Activated CD4-positive, alpha-beta T cell treated with anti-CD3 and anti-CD28 coated beads, Interleukin-2, amount 50 U/mL, for 16 hours (primary cell): ENCODE results near the gene PRPF18.
"Not testable (repeated sequence)": the region's sequence is repeated elsewhere in the genome, so short reads cannot be mapped to it uniquely, and the experiment has no call there.

ENCODE experiments used
- DNase-seq: peaks from one replicate; pipeline ENCODE4 v3.0.0-alpha.2; 2020

Gene PRPF18, protein sequence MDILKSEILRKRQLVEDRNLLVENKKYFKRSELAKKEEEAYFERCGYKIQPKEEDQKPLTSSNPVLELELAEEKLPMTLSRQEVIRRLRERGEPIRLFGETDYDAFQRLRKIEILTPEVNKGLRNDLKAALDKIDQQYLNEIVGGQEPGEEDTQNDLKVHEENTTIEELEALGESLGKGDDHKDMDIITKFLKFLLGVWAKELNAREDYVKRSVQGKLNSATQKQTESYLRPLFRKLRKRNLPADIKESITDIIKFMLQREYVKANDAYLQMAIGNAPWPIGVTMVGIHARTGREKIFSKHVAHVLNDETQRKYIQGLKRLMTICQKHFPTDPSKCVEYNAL

DNA sequence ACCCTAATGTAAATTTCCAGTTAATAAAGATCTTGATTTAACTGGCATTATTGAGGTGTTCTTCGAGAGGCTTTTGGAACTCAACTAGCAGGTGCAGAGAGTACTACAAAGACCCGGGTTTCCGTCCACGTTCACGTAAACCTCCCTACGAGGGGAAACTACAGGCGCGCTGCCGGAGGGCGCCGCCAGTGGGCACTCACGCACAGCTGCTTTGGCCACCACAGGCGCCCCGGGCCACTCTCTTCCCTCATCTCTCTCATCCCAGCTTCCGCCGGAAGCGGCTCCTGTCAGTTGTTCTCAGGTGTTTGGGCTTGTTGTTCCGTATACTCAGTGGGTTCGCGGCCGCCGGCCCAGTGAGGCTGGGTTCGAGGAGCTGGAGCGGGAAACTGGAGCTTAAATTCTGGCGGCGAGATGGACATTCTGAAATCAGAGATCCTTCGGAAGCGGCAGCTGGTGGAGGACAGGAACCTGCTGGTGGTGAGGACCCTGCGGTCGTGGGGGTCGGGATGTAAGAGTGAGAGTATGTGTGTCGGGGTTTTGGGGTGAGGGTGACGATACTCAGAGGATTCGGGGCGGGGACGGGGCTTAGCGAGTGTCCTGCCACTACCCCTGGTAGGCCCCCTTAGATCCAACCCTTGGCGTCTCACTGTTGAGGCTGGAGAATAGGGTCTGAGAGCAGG lies at the start of gene PRPF18:
TSS of gene PRPF18 (plus strand) at position 290 of the 680 bp plus-strand sequence. CDS start at position 412, 122 bp downstream.
- peak; percentile 95 for DNase-seq

DNA sequence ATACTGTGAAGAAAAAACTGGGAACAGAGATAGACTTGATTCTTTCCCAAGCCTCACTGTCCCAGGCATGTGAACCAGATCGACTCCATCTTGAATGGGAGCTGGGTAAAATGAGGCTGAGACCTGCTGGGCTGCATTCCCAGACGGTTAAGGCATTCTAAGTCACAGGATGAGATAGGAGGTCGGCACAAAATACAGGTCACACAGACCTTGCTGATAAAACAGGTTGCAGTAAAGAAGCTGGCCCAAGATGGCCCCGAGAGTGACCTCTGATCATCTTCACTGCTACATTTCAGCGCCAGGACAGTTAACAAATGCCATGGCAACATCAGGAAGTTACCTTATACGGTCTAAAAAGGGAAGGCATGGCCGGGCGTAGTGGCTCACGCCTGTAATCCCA lies 48.8 kb upstream of the PRPF18 start:
- not testable (repeated sequence) for DNase-seq

DNA sequence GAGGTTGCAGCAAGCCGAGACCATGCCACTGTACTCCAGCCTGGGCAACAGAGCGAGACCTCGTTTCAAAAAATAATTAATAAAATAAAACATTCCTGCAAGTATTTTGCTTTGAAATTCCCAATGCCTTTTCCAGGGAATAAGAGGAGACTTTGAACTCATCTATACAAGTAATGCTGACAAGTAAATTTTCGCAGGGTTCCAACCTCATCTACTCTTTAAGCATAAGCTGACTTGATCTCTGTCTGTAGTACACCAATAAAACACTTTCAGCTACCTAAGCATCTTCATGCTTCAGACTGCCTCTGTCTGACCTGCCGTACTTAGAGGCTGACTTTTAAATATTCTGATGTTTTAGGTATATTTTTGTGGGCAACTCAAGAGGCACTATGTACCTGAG lies 44.2 kb upstream of the PRPF18 start:
- DNase-seq, result no peak

DNA sequence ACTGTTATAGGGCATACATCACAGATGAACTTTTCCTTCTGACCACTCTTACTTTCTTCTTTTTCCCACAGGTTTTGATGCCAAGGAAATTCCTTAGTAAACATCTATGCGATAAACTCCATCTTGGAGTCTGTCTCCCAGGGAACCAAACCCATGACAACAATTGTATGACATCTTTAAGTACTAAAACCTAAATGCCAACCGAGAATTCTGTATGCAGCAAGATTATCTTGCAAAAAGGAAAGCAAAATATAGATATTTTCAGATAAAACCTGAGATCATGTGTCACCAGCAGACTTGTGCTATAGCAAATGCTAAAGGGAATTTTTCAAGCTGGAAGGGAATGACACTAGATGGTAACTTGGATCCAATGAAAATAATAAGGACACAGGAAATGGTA lies 36.0 kb upstream of the PRPF18 start:
- DNase-seq, result no peak

DNA sequence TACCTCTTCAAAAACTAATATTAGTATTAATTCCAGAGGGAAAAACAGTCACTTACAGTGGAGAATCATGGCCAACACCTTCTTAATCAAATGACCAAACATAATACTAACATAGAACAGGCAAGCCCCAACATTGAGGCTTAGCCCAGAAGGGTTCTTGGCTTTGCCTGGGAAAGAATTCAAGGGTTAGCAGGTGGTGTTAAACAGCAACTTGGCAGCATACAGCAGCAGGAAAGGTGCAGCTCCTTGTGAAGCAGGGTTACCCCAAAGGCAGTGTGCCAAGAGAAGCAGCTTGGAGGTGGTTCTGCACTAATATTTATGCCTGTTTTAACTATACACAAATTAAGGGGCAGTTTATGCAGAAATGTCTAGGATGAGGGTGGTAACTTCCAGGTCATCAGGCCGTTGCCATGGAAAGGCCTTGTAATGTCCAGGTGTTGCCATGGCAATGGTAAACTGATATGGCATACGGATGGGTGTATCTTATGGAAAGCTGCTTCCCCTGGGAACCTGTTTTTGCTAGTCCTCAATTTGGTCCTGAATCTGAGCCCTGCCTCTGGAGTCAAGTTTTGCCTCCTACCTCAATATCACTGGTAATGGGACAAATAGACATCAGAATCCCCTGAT lies 30.8 kb upstream of the PRPF18 start:
- no peak for DNase-seq

DNA sequence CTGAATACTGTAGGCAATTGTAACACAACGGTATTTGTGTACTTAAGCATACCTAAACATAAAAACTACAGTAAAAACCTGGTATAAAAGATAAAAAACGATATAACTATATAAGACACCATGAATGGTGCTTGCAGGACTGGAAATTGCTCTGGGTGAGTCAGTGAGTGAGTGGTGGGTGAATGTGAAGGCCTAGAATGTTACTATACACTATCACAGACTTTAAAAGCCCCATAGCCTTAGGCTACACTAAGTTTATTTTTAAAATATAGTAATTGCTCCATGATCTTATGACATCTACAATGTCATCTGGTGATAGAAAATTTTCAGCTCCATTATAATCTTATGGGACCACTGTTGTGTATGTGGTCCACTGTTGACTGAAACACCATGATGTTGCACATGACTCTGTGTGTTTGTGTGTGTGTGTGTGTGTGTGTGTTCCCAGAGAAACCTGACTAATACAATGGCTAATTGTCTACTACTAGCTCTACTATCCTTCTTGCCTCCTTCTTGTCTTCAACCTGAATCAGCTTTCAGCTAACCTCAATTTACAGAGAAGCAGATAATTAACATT lies 27.6 kb upstream of the PRPF18 start:
- DNase-seq, result no peak

DNA sequence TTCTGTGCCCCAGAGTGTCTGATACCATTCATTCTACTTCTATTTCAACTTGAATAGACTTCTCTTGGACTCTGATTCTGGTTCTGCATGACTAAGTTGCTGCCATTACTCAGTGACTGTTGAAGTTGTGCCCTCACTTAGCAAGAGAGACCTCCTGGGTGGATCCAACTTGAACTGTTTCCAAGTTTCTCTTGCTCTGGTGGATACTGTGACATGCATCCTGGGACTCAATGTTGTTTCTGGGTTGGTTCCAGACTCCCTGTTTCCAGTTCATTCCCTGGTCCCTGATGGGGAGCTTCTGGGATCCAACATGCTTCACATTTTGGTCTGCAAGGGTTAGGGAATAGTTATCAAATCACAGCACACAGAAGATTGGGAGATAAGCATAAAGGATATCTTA lies 26.2 kb upstream of the PRPF18 start:
- no peak for DNase-seq

DNA sequence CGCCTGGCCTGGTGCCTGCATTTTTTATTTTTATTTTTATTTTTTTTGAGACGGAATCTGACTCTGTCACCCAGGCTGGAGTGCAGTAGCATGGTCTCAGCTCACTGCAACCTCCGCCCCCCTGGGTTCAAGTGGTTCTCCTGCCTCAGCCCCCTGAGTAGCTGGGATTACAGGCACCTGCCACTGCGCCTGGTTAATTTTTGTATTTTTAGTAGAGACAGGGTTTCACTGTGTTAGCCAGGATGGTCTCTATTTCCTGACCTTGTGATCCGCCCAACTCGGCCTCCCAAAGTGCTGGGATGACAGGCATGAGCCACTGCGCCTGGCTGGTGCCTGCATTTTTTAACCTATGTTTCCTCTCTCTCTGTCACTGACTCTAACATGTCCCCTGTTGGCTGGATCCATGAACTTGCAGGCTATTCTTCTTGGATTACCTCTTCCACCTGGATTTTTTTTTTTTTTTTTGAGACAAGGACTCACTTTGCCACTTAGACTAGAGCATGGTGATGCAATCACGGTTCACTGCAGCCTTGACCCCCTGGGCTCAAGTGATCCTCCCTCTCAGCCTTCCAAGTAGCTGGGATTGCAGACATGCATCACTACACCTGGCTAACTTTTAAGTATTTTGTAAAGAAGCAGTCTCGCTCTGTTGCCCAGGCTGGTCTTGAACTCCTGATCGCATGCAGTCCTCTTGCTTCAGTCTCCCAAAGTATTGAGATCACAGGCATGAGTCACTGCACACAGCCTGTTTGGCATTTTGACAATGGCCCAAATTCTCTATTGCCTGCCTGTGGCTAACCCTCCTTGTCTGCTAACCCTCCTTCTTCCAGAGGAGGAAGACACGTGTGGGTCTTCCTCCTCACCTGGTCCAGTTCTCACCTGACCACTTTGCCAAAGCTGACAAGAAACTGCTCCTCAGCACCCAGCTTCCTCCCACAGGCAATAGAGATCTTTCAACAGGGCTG lies 23.0 kb upstream of the PRPF18 start:
- no peak for DNase-seq

DNA sequence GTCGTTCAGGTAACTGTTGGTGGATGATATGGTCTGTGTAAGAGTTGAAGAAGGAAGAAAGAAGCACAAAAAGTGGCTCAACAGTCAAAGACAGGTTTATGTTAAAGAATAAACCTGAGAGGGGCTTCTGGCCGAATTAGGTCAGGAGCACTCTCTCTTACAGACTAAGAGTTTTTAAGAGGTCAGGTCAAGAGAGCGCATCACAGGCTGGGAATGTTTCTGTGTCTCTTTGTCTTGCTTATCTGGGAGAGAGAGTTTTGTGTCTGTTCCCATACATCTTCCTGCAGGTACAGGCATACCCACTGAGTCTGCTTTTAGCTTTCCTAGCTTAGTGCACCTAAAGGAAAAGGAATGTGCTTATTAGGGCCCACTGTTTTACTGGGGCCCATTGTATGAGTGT lies 22.2 kb upstream of the PRPF18 start:
- DNase-seq, result no peak

DNA sequence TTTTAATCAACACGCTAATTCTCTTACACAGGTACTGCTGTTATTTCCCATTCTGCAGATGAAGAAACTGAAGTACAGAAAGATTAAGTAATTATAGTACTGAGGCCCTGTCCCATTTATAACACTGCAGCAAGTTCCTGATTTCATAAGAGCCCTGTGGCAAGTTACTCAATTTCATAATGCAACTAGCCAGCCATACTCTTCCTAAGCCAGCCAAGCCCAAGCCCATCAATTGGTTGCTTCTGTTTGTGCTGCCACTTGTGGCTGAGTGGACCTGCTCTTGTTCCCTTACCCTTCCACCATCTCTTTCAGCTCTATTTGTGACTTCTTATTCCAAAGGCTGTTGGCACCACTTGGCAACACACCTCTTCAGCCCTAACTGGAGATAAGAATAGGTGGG lies 19.7 kb upstream of the PRPF18 start:
- no peak for DNase-seq

DNA sequence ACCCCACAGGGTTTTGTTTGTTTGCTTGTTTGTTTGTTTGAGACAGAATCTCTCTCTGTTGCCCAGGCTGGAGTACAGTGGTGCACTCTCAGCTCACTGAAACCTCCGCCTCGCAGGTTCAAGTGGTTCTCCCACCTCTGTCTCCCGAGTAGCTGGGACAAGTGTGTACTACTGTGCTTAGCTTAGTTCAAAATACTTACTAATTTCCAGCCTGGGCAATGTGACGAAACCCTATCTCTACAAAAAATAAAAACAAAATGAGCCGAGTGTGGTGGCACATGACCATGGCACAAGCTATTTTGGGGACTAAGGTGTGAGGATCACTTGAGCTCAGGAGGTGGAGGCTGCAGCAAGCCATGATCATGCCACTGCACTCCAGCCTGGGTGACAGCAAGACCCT lies 15.2 kb upstream of the PRPF18 start:
- DNase-seq, result no peak

DNA sequence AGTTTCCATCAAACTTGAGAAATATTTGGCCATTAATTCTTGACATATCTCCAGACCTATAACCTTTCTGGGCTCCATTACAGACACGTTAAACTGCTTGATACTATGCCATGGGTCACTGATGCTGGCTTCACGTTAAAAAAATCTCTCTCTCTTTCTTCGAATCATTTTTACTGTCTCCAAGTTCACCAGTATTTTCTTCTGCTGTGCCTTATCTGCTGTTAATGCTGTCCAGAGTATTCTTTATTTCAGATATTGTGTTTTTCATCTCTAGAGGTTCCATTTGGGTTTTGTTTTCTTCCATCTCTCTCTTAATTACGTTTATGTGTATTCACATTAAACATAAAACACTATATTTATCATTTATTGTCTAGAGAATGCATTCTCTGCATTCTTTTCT lies 12.8 kb upstream of the PRPF18 start:
- DNase-seq, result no peak

DNA sequence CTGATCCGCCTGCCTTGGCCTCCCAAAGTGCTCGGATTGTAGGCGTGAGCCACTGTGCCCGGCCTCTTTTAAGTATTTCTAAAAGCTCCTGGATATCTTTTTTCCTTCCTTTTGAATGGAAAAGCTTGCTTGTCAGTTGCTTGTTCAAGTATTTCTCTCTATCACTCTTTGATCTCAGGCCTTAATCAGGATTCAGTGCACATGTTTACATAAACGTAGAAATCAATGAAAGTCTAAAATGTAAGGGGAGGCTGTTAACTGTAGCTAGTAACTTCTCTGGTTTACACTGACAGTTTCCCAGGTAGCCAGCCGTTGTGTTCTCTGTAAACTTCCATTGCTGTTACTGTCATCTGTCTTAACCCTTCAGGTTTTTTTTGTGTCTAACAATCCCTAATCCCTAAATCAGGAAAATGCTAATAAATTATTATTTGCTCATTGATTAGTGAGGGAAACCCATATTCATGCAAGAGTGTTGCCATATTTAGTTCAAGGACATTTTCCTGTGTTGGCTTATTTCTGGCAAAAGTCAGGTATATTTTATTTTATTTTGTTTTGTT lies 1.5 kb upstream of the PRPF18 start:
- DNase-seq, result no peak

DNA sequence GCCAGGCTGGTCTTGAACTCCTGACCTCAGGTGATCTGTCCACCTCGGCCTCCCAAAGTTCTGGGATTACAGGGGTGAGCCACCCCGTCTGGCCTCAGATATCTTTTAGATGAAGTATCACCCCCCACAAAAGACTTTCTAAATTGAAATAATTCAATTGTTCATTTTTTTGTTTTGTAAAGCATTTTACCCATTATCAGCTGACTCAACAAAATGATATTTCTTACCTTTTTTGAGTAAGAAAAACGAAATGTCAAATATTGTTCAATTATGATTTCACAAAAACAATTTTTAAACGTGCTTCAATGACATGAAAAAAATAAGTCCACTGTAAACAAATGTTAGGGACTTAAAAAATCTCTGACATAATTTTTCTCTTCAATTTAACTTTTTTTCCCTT lies 822 bp upstream of the PRPF18 start:
- DNase-seq, result no peak

DNA sequence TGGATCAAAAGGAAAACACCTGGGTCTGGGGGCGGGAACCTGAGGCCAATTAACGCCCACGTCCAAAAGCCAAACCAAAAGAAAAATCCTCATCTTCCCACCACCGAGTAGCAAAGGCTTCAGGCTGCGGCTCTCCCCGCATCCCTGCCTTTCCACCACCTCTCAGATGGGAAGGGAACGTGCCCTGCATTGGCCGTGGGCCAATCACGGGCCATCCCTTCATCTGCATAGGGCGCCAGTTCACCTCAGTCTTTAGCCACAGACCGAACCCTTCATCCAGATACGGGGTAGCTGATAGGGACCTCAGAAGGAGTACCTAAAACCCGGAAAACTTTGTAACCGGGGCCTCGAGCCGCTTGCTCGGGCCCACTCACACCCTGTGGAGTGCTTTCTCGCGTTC lies 626 bp downstream of the PRPF18 start:
- peak; percentile 9 for DNase-seq

DNA sequence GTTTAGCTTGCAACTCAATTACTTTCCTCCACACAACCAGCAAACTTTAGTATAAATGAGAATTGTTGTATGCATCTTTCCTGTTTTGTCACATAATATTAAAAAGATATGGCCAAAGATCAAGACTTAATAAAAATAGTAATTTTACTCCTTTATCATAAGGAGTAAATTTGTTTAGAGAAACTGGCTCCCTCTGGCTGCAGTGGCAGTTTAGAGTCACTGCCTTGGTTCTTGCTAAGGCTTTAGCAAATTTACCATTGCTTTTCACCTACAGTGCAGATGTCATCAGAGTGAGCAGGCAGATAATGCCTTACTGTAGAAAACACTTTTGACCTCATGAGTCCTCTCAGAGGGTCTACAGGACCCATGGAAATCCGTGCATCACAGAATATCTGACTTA lies 2.6 kb downstream of the PRPF18 start:
- DNase-seq, result no peak

DNA sequence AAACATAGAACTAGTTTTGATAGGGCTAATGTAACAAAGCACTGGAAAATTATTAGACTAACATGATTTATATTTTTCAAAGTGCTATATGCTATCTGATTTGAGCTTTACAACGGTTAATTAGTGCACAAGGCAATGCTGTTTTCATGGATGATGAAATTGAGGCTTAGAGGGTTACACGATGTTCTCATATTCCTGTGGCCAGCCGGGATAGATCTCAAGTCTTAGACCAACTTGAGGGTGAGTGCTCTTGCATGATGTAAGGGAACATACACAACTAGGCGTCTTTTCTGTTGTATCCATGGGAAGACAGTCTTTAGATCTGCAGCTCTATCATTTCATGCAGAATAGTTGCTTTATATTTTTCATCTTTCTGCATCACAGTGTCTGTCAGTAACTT lies 4.1 kb downstream of the PRPF18 start:
- no peak for DNase-seq

DNA sequence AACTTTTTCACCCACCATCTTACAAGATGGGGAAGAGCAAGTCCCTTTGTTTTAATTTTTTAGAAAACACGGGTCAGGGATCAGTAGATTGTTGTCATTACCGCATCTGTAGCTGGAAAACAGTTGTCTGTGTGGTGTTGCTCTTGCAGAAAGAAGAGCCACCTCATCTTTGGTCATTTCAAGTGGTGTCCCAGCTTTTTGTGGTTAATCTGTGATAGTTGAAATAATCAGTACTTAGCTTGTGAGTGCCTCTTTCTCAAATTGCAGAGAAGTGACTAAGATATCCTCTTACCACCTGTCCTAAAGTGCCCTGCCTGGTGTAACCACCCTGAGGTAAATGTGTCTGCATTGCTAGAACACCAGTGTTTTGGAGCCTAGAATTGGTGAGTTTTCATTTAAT lies 5.5 kb downstream of the PRPF18 start:
- DNase-seq, result no peak

DNA sequence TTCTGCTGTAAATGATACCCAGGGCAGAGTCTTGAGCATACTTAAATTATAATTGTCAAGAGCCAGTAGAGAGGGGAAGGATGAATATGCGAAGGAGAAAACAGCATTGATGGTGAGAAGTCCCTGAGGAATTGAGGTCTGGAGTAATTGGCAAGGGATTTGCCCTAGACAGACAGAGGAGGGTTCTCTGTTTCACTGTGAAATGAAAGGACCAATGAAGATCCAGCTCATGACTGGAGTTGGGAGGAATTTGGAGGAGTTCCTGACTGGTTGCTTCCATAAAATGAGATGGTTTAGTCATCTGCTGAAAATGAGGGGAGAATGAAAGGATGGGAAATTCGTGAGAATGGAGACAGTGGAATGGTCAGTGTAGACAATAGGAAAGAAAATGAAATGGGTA lies 6.8 kb downstream of the PRPF18 start:
- DNase-seq, result no peak

DNA sequence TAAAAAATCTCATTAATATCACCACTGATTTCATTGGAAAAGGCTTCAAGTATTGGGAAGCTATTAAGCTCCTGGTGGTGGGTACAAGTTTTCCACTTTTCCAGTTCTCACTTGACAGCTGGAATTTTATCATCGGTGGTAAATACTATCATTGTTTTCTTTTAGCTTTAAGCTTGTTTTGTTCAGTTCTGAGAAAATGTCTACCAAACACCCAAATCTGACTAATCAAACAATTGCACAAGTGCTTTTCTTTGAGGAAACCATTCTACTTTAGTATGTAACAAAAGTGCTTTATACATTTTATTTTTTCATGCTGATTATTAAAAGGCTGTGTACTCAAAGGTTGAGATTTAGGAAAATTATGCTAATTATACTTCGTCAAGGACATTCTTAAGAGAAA lies 7.9 kb downstream of the PRPF18 start:
- DNase-seq, result no peak

DNA sequence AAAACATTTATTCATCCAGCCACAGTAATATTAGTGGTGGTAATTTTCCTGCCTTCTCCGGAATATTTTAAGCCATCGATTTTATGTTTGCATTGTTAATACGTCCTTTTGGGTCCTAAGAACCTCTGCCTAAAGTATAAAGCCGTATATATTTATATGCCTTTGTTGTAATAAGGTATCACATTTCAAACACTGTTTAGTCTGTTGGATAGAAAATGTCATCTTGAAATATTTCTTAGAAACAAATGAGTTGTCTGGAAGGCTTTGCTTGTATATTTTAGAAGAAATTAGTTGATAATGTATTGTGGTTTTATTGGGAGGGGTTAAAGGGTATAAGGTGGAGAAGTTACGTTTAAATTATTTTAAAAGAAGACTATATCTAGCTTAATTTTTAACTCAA lies 11.1 kb downstream of the PRPF18 start:
- no peak for DNase-seq

DNA sequence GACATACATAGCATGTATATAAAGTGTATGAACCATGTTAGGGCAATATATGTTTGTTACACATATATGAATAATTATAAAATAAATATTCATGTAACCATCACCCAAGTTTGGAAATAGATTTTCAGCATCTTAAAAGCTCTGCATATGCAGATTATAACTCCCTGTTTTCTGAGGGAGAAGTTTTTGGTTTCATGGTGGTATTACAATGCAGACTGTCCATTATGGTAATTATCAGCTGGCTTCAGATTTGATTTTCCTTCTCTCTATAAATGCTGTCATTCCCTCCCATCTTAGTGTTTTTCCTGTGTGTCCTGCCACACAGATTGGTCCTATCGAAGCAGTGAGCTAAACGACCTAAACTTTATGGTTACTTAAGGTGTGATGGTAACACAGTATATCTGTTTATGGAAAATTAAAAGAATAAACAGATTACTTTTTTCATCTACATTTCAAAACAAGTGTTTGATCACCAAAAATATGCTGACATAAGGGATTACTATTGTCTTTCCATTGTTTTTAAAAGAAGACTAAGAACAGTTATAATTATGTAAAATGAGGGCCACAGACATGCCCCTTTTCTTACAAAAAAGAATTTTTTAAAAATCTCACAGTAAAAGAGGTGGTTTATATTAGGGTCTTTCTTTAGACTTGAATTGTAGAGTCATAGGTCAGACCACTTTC lies 17.7 kb downstream of the PRPF18 start:
- no peak for DNase-seq
